HL-60 (cell line): ENCODE measurements around the gene CYSTM1.

ENCODE experiments used
- CTCF ChIP-seq: IDR thresholded peaks from one replicate; pipeline ENCODE4 v1.5.1; 2011; ENCODE audit warnings: low read length, control low read depth, inconsistent platforms; ENCODE audit not compliant: insufficient read depth
- POLR2AphosphoS5 ChIP-seq: IDR thresholded peaks from 2 replicates; pipeline ENCODE4 v1.6.1; 2012; ENCODE audit warnings: low read depth

DNA sequence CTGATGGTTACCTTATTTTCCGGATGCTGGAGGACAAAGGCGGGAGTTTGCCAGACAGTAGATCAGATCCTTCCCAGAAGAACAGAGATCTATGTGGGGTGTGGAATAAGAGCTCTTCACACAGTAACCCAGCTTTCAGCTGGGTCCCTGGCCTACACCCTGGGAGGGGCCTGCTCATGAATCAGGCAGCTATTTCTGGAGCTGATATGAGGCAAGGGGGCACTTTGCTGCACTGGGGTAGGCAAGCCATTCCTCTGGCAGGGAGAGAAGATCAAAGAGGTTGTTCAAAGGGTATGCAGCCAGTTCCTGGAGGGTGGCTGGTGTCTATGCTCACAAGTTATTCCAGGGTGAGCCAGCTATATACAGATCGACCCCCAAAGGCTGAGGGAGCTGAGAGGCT, 48.6 kb downstream of the CYSTM1 start:
- TF ChIP-seq CTCF (no peak), POLR2AphosphoS5 (no peak)
